ENCODE data around the gene ELOF1.

GRCh38 chr19:11505504-11506100 lies 53.4 kb downstream of the ELOF1 start, which contains the start of gene ZNF653:
- TF ChIP-seq ELF4 (IDR thresholded peaks at IDR 0.05), result 0 out of 2 replicates have a peak, but pooled peaks have one; percentile 27
- TF ChIP-seq FOXM1 (IDR thresholded peaks at IDR 0.05; ENCODE audit: borderline replicate concordance), result no peak
- no peak for TF ChIP-seq HDGF (IDR thresholded peaks at IDR 0.05; ENCODE audit: borderline replicate concordance)
- TF ChIP-seq SP1 (IDR thresholded peaks at IDR 0.05), result no peak
- TF ChIP-seq FOXA1 (IDR thresholded peaks at IDR 0.05), result no peak
- no peak for TF ChIP-seq ARNT (IDR thresholded peaks at IDR 0.05)
- no peak for TF ChIP-seq BHLHE40 (IDR thresholded peaks at IDR 0.05; ENCODE audit: borderline replicate concordance)
